ENCODE results near the gene ARHGAP42. TPM values are rescaled to one million over a fixed set of nuclear protein-coding genes. Genes with fewer than 3 reads are reported as not detected.

The ARHGAP42 gene
- total and polyA plus RNA-seq, 9 donors, result 4.3 to 11.8 (median 7.0) TPM

GRCh38 chr11:100681064-100681502, 6.0 kb upstream of the ARHGAP42 start:
- H3K4me1 ChIP-seq (ENCODE audit: insufficient read depth), result no peaks in the 10 kb centered on the region
- no peaks in the 10 kb centered on the region for H3K36me3 ChIP-seq
- WGBS, 3 donors, result 65 to 74% (median 69%) methylated on average over 8 of the region's 8 CpGs
- no peaks in the 10 kb centered on the region for H3K9me3 ChIP-seq
- no peak for TF ChIP-seq POLR2A (IDR thresholded peaks at IDR 0.05)
- no peak for TF ChIP-seq CTCF (IDR thresholded peaks at IDR 0.05)
- TF ChIP-seq EP300 (IDR thresholded peaks at IDR 0.05), result no peak
- H3K27me3 ChIP-seq, result no peaks in the 10 kb centered on the region
- DNase-seq, result no peak
- no peak overlapping the region for H3K4me3 ChIP-seq
- intact Hi-C loops (cut with DNase I), result loop anchor here in 2 of 4 donors (5.0 to 10.0 kb wide), 2 partner anchors 181 to 254 kb away; no protein-coding TSS in a partner anchor
- no peak overlapping the region for H3K27ac ChIP-seq

- Histone ChIP-seq H3K27me3 (no peaks in the 10 kb centered on the region), H3K4me1 (ENCODE audit: insufficient read depth) (no peaks in the 10 kb centered on the region), H3K9me3 (no peaks in the 10 kb centered on the region), H3K27ac (no peak overlapping the region), H3K4me3 (no peak overlapping the region), H3K36me3 (no peaks in the 10 kb centered on the region)
- TF ChIP-seq CTCF (IDR thresholded peaks at IDR 0.05) (peak; percentile 27 to 46 (median 32)), EP300 (IDR thresholded peaks at IDR 0.05) (no peak)
- intact Hi-C loops (cut with DNase I), result loop anchor here in 2 of 4 donors (5.0 to 10.0 kb wide), 2 partner anchors 180 to 252 kb away; no protein-coding TSS in a partner anchor
- 29 to 51% (median 35%) methylated on average over 2 of the region's 2 CpGs for WGBS, 3 donors
- DNase-seq, result no peak
These were observed 4.7 kb upstream of the ARHGAP42 start for GRCh38 chr11:100682247-100682969.

- intact Hi-C loops (cut with DNase I), result loop anchor here in 2 of 4 donors (5.0 to 10.0 kb wide), 2 partner anchors 179 to 252 kb away; no protein-coding TSS in a partner anchor
- 84 to 86% (median 86%) methylated on average over 3 of the region's 3 CpGs for WGBS, 3 donors
- H3K27me3 ChIP-seq, result no peaks in the 10 kb centered on the region
- H3K4me1 ChIP-seq (ENCODE audit: insufficient read depth), result no peaks in the 10 kb centered on the region
- H3K27ac ChIP-seq, result no peak overlapping the region
- no peaks in the 10 kb centered on the region for H3K9me3 ChIP-seq
- H3K4me3 ChIP-seq, result no peak overlapping the region
- TF ChIP-seq POLR2A (IDR thresholded peaks at IDR 0.05), result no peak
- no peak for TF ChIP-seq EP300 (IDR thresholded peaks at IDR 0.05)
- no peak for TF ChIP-seq CTCF (IDR thresholded peaks at IDR 0.05)
- no peak for DNase-seq
- no peaks in the 10 kb centered on the region for H3K36me3 ChIP-seq
These were observed 4.0 kb upstream of the ARHGAP42 start for GRCh38 chr11:100683126-100683525.

- Histone ChIP-seq H3K27me3 (no peaks in the 10 kb centered on the region), H3K4me1 (ENCODE audit: insufficient read depth) (peaks cover 2% of the 10 kb centered on the region), H3K27ac (no peak overlapping the region), H3K36me3 (no peaks in the 10 kb centered on the region), H3K4me3 (no peak overlapping the region), H3K9me3 (no peaks in the 10 kb centered on the region)
- intact Hi-C loops (cut with DNase I), result loop anchor here (5.0 to 10.0 kb wide), 5 partner anchors 168 to 250 kb away; no protein-coding TSS in a partner anchor
- DNase-seq, result no peak
- WGBS, 3 donors, result 80 to 93% (median 91%) methylated on average over 6 of the region's 6 CpGs
- no peak for TF ChIP-seq POLR2A (IDR thresholded peaks at IDR 0.05)
- no peak for TF ChIP-seq CTCF (IDR thresholded peaks at IDR 0.05)
- TF ChIP-seq EP300 (IDR thresholded peaks at IDR 0.05), result no peak
These were observed 2.7 kb upstream of the ARHGAP42 start for GRCh38 chr11:100684101-100685065.

Measured in ovary (tissue), 9 donors.